Transverse colon (tissue), 4 donors: ENCODE measurements around the gene CAPN7. TPM values are rescaled to one million over a fixed set of nuclear protein-coding genes. Genes with fewer than 3 reads are reported as not detected.
A peak's percentile ranks its signal among the peaks of the same experiment; 100 is the strongest.

ENCODE experiments used
- DNase-seq: peaks from one replicate; pipeline ENCODE4 v3.0.0-alpha.2; 2019
- H3K27ac ChIP-seq, 4 donors: fragments of 200-600 bp; sonication (generic); 2 replicates each; pipeline ENCODE4 v1.5.1; 2016 to 2018; ENCODE audit warnings: inconsistent platforms in 4 of 4
- H3K27me3 ChIP-seq: fragments of 200-600 bp; sonication (generic); 2 replicates; pipeline ENCODE4 v1.5.1; 2017; ENCODE audit warnings: inconsistent platforms
- H3K36me3 ChIP-seq, 4 donors: fragments of 200-600 bp; sonication (generic); 2 replicates each; pipeline ENCODE4 v1.5.1; 2017 to 2019; ENCODE audit warnings: inconsistent platforms in 4 of 4
- H3K4me1 ChIP-seq, 4 donors: fragments of 200-600 bp; sonication (generic); 2 replicates each; pipeline ENCODE4 v1.5.1; 2017 to 2020; ENCODE audit warnings: inconsistent platforms in 4 of 4
- H3K4me3 ChIP-seq, 4 donors: fragments of 200-600 bp; sonication (generic); 1 replicate in 1 of 4; 2 replicates in 3 of 4; pipeline versions ENCODE4 v1.5.1 to v1.6.1; 2017 to 2019; ENCODE audit warnings: inconsistent platforms in 4 of 4
- H3K9me3 ChIP-seq, 2 donors: fragments of 200-600 bp; sonication (generic); 2 replicates each; pipeline ENCODE4 v1.5.1; 2017 to 2019; ENCODE audit warnings: inconsistent platforms in 2 of 2
- CTCF ChIP-seq, 5 experiments: fragments of 200-600 bp in 3 of 5; fragments of 450-650 bp in 2 of 5; sonication (generic) in 3 of 5; IDR thresholded peaks; 1 replicate in 2 of 5; 2 replicates in 3 of 5; pipeline ENCODE4 v1.5.1; 2016 to 2017; ENCODE audit warnings: antibody characterized with exemption in 5 of 5, inconsistent platforms in 3 of 5, mild to moderate bottlenecking in 2 of 5, moderate library complexity in 1 of 5
- EP300 ChIP-seq: sonication (generic); formaldehyde crosslinking; IDR thresholded peaks from one replicate; pipeline ENCODE4 v1.6.1; 2017; ENCODE audit warnings: antibody characterized with exemption, low read depth
- POLR2A ChIP-seq: fragments of 450-650 bp; IDR thresholded peaks from one replicate; pipeline ENCODE4 v1.6.1; 2016; ENCODE audit warnings: antibody characterized with exemption, mild to moderate bottlenecking, moderate library complexity
- POLR2AphosphoS5 ChIP-seq, 3 donors: sonication (generic); formaldehyde crosslinking; IDR thresholded peaks; one replicate each; pipeline ENCODE4 v1.6.1; 2016; ENCODE audit warnings: antibody characterized with exemption in 3 of 3
- WGBS, 2 donors: methylation state at CpG; one replicate each; pipeline ENCODE4 v1.1.5; 2018; ENCODE audit warnings: low coverage in 1 of 2; 5-methylcytosine and 5-hydroxymethylcytosine counted together
- in situ Hi-C, 4 donors: fragments of 200-750 bp; cut with MboI; loops; one replicate each; pipeline versions ENCODE4 v1.15.0 to v1.15.1; 2017; ENCODE audit warnings: low sequenced_read_pairs in 3 of 4, low pct_ligation_motif_present in 1 of 4, low pct_unique_long_range_greater_than_20kb in 1 of 4
- intact Hi-C: fragments of 100-400 bp; cut with DNase I; formaldehyde crosslinking; loops from one replicate; pipeline ENCODE4 v1.15.1; 2023; ENCODE audit warnings: low total_unique reads
- total RNA-seq, 4 donors: library from RNA; depleted of rRNA; stranded (reverse); fragments of >200 nt; gene quantifications; one replicate each; pipeline ENCODE4 v1.1.0, GENCODE V29; 2016

Gene CAPN7
- 10 to 100 TPM; 12.1 to 78.4 (median 48.8) TPM for total RNA-seq

DNA sequence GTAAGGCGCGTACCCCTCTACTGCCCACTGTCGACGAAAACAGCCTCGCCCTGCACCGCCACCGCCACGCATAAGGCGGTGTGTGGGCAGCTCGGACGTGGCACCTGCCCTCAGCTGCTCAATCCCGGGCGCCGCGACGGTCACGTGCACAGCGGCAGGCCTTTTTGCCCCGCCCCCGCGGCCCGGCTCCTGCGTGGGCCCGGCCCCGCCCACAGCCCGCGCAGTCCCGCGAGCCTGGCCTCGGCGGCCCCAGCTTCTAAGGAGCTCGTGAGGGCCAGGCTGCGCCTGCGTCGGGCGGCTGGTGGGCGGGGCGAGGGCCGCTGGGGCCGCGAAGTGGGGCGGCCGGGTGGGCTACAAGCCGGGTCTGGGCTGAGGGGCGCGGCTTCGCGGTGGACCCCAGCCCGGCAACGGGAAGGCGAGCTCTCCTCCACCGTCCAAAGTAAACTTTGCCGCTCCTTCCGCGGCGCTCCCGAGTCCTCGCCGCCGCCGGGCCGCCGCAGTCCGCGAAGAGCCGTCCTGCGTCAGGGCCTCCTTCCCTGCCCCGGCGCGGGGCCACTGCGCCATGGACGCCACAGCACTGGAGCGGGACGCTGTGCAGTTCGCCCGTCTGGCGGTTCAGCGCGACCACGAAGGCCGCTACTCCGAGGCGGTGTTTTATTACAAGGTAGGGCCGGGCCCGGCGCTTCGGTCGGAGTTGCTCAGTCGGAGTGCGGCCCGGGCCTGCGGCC, at the start of gene CAPN7:
Gene CAPN7 (plus strand): TSS at position 313 of the 728 bp plus-strand sequence. CDS start 250 bp downstream, at position 563.
- in situ Hi-C loops (loop anchor here in 3 of 4 donors (10.0 to 25.0 kb wide), 3 partner anchors 101 to 1056 kb away; partner anchors contain the start of genes DPH3 (in 1 of the 3) and OXNAD1 (in 1 of the 3)), intact Hi-C loops (loop anchor here (10.0 kb wide), 1 partner anchor 199 kb away; no protein-coding TSS in a partner anchor)
- Histone ChIP-seq H3K4me3 (peak within 1 kb of the TSS; percentile 68 to 97 (median 78)), H3K27ac (peak within 1 kb of the TSS; percentile 95 to 98 (median 96)), H3K36me3 (no peaks in the 10 kb centered on the region), H3K4me1 (peaks cover 4 to 34% (median 14%) of the 10 kb centered on the region in 4 donors), H3K9me3 (no peaks in the 10 kb centered on the region), H3K27me3 (no peaks in the 10 kb centered on the region)
- TF ChIP-seq POLR2AphosphoS5 (IDR thresholded peaks at IDR 0.05) = peak; percentile 79 to 91 (median 91)
- peak; percentile 86 for TF ChIP-seq POLR2A
- TF ChIP-seq CTCF (IDR thresholded peaks at IDR 0.05) = peak in 4 of 5 experiments; percentile 31 to 65 (median 42)
- TF ChIP-seq EP300 = no peak
- DNase-seq = peak; percentile 96
- 0% methylated on average over 71 of the region's 92 CpGs; no CpG with 5 or more reads in 1 of the 2 donors for WGBS, 2 donors

GRCh38 chr3:15157441-15157840, 48.6 kb upstream of the CAPN7 start:
- Histone ChIP-seq H3K4me1 (no peaks in the 10 kb centered on the region), H3K9me3 (peaks cover 0 to 4% of the 10 kb centered on the region in 2 donors), H3K36me3 (no peaks in the 10 kb centered on the region), H3K4me3 (no peak overlapping the region), H3K27me3 (peaks cover 22% of the 10 kb centered on the region), H3K27ac (no peak overlapping the region)
- no peak for DNase-seq
- intact Hi-C loops (no loop called here), in situ Hi-C loops (no loop called here)
- no peak for TF ChIP-seq POLR2AphosphoS5 (IDR thresholded peaks at IDR 0.05)
- TF ChIP-seq POLR2A = no peak
- TF ChIP-seq CTCF (IDR thresholded peaks at IDR 0.05) = no peak
- TF ChIP-seq EP300 = no peak

DNA sequence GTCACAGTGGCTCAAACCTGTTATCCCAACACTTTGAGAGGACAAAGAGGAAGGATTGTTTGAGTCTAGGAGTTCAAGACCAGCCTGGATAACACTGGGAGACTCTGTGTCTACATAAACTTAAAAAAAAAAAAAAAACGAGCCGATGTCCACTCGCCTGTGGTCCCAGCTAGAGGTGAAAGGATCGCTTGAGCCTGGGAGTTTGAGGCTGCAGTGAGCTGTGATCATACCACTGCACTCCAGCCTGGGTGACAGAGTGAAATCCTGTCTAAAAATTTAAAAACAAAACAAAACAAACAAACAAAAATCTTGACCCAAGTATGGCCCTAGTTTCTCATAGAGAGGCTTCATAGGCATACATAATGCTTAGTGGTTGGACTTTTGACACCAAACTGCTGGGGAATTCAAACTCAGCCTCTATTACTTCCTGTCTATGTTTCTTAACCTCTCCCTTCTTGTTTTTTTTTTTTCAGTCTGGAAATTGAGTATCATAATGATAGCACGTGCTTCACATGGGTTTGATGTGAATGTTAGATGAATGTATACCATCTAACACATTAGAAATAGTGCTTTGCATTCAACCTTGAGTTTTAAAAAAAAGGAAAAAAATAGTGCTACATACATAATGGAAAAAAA, 46.4 kb upstream of the CAPN7 start:
- 67 to 71% methylated on average over 5 of the region's 5 CpGs for WGBS, 2 donors

More for the DNA sequence above, 46.4 kb upstream of the CAPN7 start:
- H3K27me3 ChIP-seq = peaks cover 21% of the 10 kb centered on the region
- no peaks in the 10 kb centered on the region for H3K4me1 ChIP-seq
- intact Hi-C loops = no loop called here
- no peak overlapping the region for H3K27ac ChIP-seq
- H3K36me3 ChIP-seq = no peaks in the 10 kb centered on the region
- no peak overlapping the region for H3K4me3 ChIP-seq
- DNase-seq = no peak
- peaks cover 0 to 4% of the 10 kb centered on the region in 2 donors for H3K9me3 ChIP-seq
- TF ChIP-seq POLR2A = no peak
- no peak for TF ChIP-seq CTCF (IDR thresholded peaks at IDR 0.05)
- TF ChIP-seq POLR2AphosphoS5 (IDR thresholded peaks at IDR 0.05) = no peak
- in situ Hi-C loops = no loop called here
